Upper lobe of left lung (tissue), 6 donors: ENCODE data around the gene ANKDD1B. TPM values are rescaled to one million over a fixed set of nuclear protein-coding genes. Genes with fewer than 3 reads are reported as not detected.

Experiments
- ATAC-seq, 2 donors: fragments of 200-7000 bp; cut with Tn5 transposase; one replicate each; pipeline ENCODE4 v1.9.1; 2022; ENCODE audit warnings: mild to moderate bottlenecking in 2 of 2, moderate library complexity in 2 of 2; ENCODE audit not compliant: low FRiP score in 2 of 2
- DNase-seq, 2 donors: peaks; one replicate each; pipeline ENCODE4 v3.0.0-alpha.2; 2019 to 2020
- H3K27ac ChIP-seq, 4 donors: fragments of 200-600 bp; sonication (generic); one replicate each; pipeline ENCODE4 v1.5.1; 2016 to 2019
- H3K27me3 ChIP-seq, 4 donors: fragments of 200-600 bp; sonication (generic); one replicate each; pipeline ENCODE4 v1.5.1; 2017 to 2019
- H3K36me3 ChIP-seq, 4 donors: fragments of 200-600 bp; sonication (generic); one replicate each; pipeline ENCODE4 v1.5.1; 2016 to 2019
- H3K4me1 ChIP-seq, 4 donors: fragments of 200-600 bp; sonication (generic); one replicate each; pipeline ENCODE4 v1.5.1; 2018 to 2019
- H3K4me3 ChIP-seq, 4 donors: fragments of 200-600 bp; sonication (generic); one replicate each; pipeline ENCODE4 v1.5.1; 2017 to 2019; ENCODE audit warnings: mild to moderate bottlenecking in 2 of 4, moderate library complexity in 1 of 4
- H3K9me3 ChIP-seq, 4 donors: fragments of 200-600 bp; sonication (generic); one replicate each; pipeline ENCODE4 v1.5.1; 2018 to 2019
- EP300 ChIP-seq, 4 donors: sonication (generic); formaldehyde crosslinking; IDR thresholded peaks; one replicate each; pipeline ENCODE4 v1.5.1; 2017; ENCODE audit warnings: antibody characterized with exemption in 4 of 4, control low read depth in 2 of 4
- POLR2A ChIP-seq, 4 donors: fragments of 450-650 bp; IDR thresholded peaks; one replicate each; pipeline ENCODE4 v1.5.1; 2016 to 2017; ENCODE audit warnings: antibody characterized with exemption in 4 of 4, mild to moderate bottlenecking in 2 of 4
- POLR2AphosphoS5 ChIP-seq, 2 donors: sonication (generic); formaldehyde crosslinking; IDR thresholded peaks; one replicate each; pipeline ENCODE4 v1.5.1; 2017; ENCODE audit warnings: antibody characterized with exemption in 2 of 2
- WGBS, 2 donors: methylation state at CpG; one replicate each; pipeline ENCODE4 v1.1.5; 2017 to 2018; 5-methylcytosine and 5-hydroxymethylcytosine counted together
- total RNA-seq, 6 donors: library from RNA; depleted of rRNA in 4 of 6; stranded (reverse); fragments of >200 nt in 4 of 6; gene quantifications; one replicate each; pipeline versions ENCODE4 v1.1.0 to v1.2.1, GENCODE V29; 2016 to 2021
- TF ChIP-seq, protein P1 (sequence below), 6 experiments: fragments of 450-650 bp in 4 of 6; fragments of 200-600 bp in 2 of 6; sonication (generic) in 2 of 6; IDR thresholded peaks; one replicate each; pipeline ENCODE4 v1.5.1; 2016 to 2019; ENCODE audit warnings: antibody characterized with exemption in 6 of 6
- donor health status: DM: no; HTN: no; CAD: no; lungs with moderate emphysema.
- donor health status: DM: no; HTN: yes; CAD: no; lungs with severe emphysema.

ANKDD1B gene
- total RNA-seq, 6 donors from 2014 or later = 0.67 to 7.3 (median 4.4) TPM

DNA sequence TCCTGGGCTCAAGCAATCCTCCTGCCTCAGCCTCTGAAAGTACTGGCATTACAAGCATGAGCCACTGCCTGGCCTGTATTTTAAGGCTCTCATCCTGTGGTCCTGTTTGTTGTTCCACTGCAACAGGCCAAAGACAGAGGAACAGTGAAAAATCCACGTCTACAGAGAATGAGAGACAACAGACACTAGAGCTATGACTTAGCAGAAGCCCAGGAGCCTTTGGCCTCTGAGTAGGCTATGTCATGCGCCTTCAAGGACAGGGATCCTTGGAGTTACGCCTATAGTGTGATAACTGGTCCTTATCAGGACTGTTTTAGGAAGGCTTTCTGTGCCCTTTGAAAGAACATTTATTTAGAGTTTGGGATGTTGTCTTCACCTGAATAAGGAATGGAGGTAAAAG lies 95.5 kb downstream of the ANKDD1B start:
- Histone ChIP-seq H3K36me3 (peaks cover 0 to 32% (median 19%) of the 10 kb centered on the region in 4 donors), H3K27ac (no peak overlapping the region), H3K27me3 (no peaks in the 10 kb centered on the region), H3K4me3 (no peak overlapping the region), H3K4me1 (no peaks in the 10 kb centered on the region), H3K9me3 (no peaks in the 10 kb centered on the region)
- 91 to 92% methylated on average over 3 of the region's 3 CpGs for WGBS, 2 donors
- no peak for TF ChIP-seq POLR2AphosphoS5 (IDR thresholded peaks at IDR 0.05)
- TF ChIP-seq, protein P1, sequence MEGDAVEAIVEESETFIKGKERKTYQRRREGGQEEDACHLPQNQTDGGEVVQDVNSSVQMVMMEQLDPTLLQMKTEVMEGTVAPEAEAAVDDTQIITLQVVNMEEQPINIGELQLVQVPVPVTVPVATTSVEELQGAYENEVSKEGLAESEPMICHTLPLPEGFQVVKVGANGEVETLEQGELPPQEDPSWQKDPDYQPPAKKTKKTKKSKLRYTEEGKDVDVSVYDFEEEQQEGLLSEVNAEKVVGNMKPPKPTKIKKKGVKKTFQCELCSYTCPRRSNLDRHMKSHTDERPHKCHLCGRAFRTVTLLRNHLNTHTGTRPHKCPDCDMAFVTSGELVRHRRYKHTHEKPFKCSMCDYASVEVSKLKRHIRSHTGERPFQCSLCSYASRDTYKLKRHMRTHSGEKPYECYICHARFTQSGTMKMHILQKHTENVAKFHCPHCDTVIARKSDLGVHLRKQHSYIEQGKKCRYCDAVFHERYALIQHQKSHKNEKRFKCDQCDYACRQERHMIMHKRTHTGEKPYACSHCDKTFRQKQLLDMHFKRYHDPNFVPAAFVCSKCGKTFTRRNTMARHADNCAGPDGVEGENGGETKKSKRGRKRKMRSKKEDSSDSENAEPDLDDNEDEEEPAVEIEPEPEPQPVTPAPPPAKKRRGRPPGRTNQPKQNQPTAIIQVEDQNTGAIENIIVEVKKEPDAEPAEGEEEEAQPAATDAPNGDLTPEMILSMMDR (IDR thresholded peaks at IDR 0.05) = no peak
- TF ChIP-seq EP300 (IDR thresholded peaks at IDR 0.05) = no peak
- TF ChIP-seq POLR2A (IDR thresholded peaks at IDR 0.05) = no peak
- ATAC-seq = no peak
- no peak for DNase-seq

DNA sequence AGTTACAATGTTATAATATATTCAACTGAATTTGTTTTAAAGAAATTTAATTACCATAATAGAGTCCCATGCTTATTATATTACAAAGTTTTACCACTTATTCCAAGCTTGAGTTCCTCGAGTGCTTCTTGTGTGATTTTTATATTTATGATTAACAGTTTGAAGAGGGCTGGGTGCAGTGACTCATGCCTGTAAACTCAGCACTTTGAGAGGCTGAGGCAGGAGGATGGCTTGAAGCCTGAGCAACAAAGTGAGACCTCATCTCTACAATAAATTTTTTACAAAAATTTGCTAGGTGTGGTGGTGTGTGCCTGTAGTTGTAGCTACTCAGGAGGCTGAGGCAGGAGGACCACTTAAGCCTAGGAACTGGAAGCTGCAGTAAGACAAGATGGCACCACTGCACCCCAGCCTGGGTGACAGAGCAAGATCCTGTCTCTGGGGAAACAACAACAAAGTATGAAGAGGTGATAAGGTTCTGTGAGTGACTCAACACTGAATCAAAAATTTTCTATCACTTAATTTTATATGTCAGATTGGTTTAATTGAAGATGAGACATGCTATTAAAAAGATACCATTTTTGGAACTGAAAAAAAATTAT lies 96.8 kb downstream of the ANKDD1B start:
- ATAC-seq (no peak), DNase-seq (peak in 1 of 2 donors; percentile 32)
- Histone ChIP-seq H3K36me3 (peaks cover 0 to 23% (median 8%) of the 10 kb centered on the region in 4 donors), H3K4me1 (no peaks in the 10 kb centered on the region), H3K27ac (no peak overlapping the region), H3K27me3 (no peaks in the 10 kb centered on the region), H3K4me3 (no peak overlapping the region), H3K9me3 (no peaks in the 10 kb centered on the region)
- TF ChIP-seq EP300 (IDR thresholded peaks at IDR 0.05) = no peak
- TF ChIP-seq POLR2AphosphoS5 (IDR thresholded peaks at IDR 0.05) = no peak
- TF ChIP-seq, protein P1 (IDR thresholded peaks at IDR 0.05) = no peak
- 52 to 64% methylated on average over 1 of the region's 1 CpG for WGBS, 2 donors

DNA sequence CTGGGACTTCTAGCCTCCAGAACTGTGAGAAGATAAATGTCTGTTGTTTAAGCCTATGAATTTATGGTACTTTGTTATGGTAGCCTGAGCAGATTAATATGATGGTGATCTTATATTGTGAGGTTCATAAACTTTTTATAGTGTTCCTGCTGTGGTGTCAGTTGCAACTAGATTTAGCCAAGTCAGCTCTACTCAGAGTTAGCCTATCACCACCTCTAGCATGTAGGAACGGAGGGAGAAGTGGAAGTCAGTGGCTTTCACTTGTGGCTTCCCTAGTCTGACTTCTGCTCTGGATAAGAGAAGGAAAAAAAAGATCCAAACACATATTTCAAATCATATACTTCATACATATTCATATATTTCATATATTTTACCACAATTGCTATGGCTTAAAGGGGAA lies 99.4 kb downstream of the ANKDD1B start:
- TF ChIP-seq POLR2AphosphoS5 (IDR thresholded peaks at IDR 0.05) = no peak
- no peak for TF ChIP-seq EP300 (IDR thresholded peaks at IDR 0.05)
- TF ChIP-seq, protein P1 (IDR thresholded peaks at IDR 0.05) = no peak
- TF ChIP-seq POLR2A (IDR thresholded peaks at IDR 0.05) = no peak
- WGBS, 2 donors = 74 to 79% methylated on average over 1 of the region's 1 CpG

DNA sequence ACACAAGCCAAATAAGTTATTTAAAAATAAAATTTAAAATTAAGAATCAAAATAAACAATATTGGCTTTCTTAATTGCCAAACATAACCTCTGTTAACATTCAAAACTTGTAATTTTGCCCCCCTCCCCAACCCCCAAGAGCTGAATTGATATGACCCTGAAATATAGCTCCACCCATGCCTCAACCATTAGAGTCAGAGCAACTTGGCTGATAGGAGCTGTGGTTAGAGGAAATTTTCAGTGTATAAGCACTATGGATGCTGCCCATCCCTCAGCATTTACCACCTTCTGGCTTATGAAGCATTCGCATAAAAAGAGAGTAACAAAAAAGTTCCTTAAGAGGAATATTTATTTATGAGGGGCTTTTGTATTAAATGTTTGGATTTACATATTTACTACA lies 99.9 kb downstream of the ANKDD1B start:
- Histone ChIP-seq H3K36me3 (peaks cover 0 to 9% (median 0%) of the 10 kb centered on the region in 4 donors), H3K4me1 (peaks cover 0 to 7% (median 2%) of the 10 kb centered on the region in 4 donors), H3K27me3 (no peaks in the 10 kb centered on the region), H3K27ac (no peak overlapping the region), H3K4me3 (no peak overlapping the region), H3K9me3 (no peaks in the 10 kb centered on the region)
- DNase-seq = no peak
- no peak for TF ChIP-seq EP300 (IDR thresholded peaks at IDR 0.05)
- TF ChIP-seq POLR2AphosphoS5 (IDR thresholded peaks at IDR 0.05) = no peak
- TF ChIP-seq, protein P1 (IDR thresholded peaks at IDR 0.05) = no peak
- ATAC-seq = no peak
- WGBS, 2 donors = 97 to 100% methylated on average over 1 of the region's 1 CpG

More for the DNA sequence above, 99.4 kb downstream of the ANKDD1B start:
- Histone ChIP-seq H3K36me3 (peaks cover 0 to 9% (median 0%) of the 10 kb centered on the region in 4 donors), H3K9me3 (no peaks in the 10 kb centered on the region), H3K4me3 (no peak overlapping the region), H3K27me3 (no peaks in the 10 kb centered on the region), H3K4me1 (peaks cover 0 to 2% (median 0%) of the 10 kb centered on the region in 4 donors), H3K27ac (no peak overlapping the region)
- DNase-seq (no peak), ATAC-seq (peak in 1 of 2 donors; percentile 53)

DNA sequence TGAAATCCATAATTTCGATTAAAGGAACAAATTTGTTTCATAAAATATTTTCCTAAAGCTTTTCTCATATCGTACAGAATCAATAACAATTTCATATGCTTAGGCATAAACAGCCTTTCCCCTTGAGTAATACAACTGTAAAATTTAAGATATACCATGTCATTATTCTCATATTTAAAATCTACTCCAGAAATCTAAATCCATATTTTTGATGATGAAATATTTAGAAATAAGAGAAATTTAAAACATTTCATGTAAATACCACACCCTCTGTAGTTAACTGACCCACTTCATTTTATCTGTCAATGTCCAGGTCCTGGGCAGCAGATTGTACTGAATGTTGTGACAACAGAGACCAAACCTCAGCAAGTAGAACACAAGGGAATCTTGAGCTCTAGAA lies 100.8 kb downstream of the ANKDD1B start:
- 95 to 99% methylated on average over 2 of the region's 2 CpGs for WGBS, 2 donors
- no peak overlapping the region for H3K27ac ChIP-seq
- no peaks in the 10 kb centered on the region for H3K27me3 ChIP-seq
- H3K4me3 ChIP-seq = no peak overlapping the region
- H3K4me1 ChIP-seq = peaks cover 4 to 12% (median 9%) of the 10 kb centered on the region in 4 donors
- H3K9me3 ChIP-seq = no peaks in the 10 kb centered on the region
- no peak for DNase-seq
- peaks cover 0 to 9% (median 0%) of the 10 kb centered on the region in 4 donors for H3K36me3 ChIP-seq
- no peak for TF ChIP-seq POLR2AphosphoS5 (IDR thresholded peaks at IDR 0.05)
- TF ChIP-seq, protein P1 (IDR thresholded peaks at IDR 0.05) = no peak
- no peak for ATAC-seq
